Body of pancreas (tissue), 4 donors: ENCODE results near the gene CYS1. TPM values are rescaled to one million over a fixed set of nuclear protein-coding genes. Genes with fewer than 3 reads are reported as not detected.

ENCODE experiments used
- ATAC-seq: fragments of 150-250 bp; one replicate; pipeline ENCODE4 v1.9.1; 2016
- DNase-seq, 4 donors: peaks; one replicate each; pipeline ENCODE4 v3.0.0-alpha.2; 2019
- H3K27ac ChIP-seq, 4 donors: fragments of 200-600 bp; sonication (generic); 1 replicate in 3 of 4; 2 replicates in 1 of 4; pipeline versions ENCODE4 v1.5.1 to v1.6.1; 2016 to 2019; ENCODE audit warnings: mild to moderate bottlenecking in 1 of 4, mixed read lengths in 1 of 4, moderate library complexity in 1 of 4
- H3K27me3 ChIP-seq, 2 donors: fragments of 200-600 bp; sonication (generic); one replicate each; pipeline ENCODE4 v1.6.0; 2016; ENCODE audit warnings: mild to moderate bottlenecking in 1 of 2
- H3K36me3 ChIP-seq, 2 donors: fragments of 200-600 bp; sonication (generic); replicated peaks in 1 of 2; 2 replicates each; pipeline ENCODE4 v1.5.1; 2016; ENCODE audit warnings: low read depth in 2 of 2; ENCODE audit not compliant: insufficient read depth in 1 of 2
- H3K4me1 ChIP-seq: fragments of 200-600 bp; sonication (generic); one replicate; pipeline ENCODE4 v1.6.0; 2016
- H3K4me3 ChIP-seq, 2 donors: fragments of 200-600 bp; sonication (generic); 1 replicate in 1 of 2; 2 replicates in 1 of 2; pipeline ENCODE4 v1.5.1; 2016 to 2019
- H3K9me3 ChIP-seq, 3 donors: fragments of 200-600 bp; sonication (generic); 1 replicate in 2 of 3; 2 replicates in 1 of 3; pipeline ENCODE4 v1.5.1; 2016
- POLR2A ChIP-seq, 3 donors: fragments of 450-650 bp; IDR thresholded peaks; one replicate each; pipeline ENCODE4 v1.6.1; 2016; ENCODE audit warnings: antibody characterized with exemption in 3 of 3, mild to moderate bottlenecking in 2 of 3
- WGBS, 2 donors: methylation state at CpG; one replicate each; pipeline ENCODE4 v1.1.5; 2017; 5-methylcytosine and 5-hydroxymethylcytosine counted together
- intact Hi-C: fragments of 100-400 bp; cut with DNase I; formaldehyde crosslinking; loops from one replicate; pipeline ENCODE4 v1.15.1; 2023
- small RNA-seq: library from RNA; depleted of rRNA; stranded (forward); fragments of <200 nt; gene quantifications from one replicate; pipeline ENCODE3, GENCODE V24; 2016
- total RNA-seq, 2 donors: library from RNA; depleted of rRNA; stranded (reverse); fragments of >200 nt; gene quantifications; one replicate each; pipeline ENCODE4 v1.1.0, GENCODE V29; 2016
- TF ChIP-seq, protein P1 (sequence below), 7 experiments: fragments of 450-650 bp in 4 of 7; fragments of 200-600 bp in 3 of 7; sonication (generic) in 3 of 7; IDR thresholded peaks; one replicate each; pipeline ENCODE4 v1.5.1; 2016 to 2019; ENCODE audit warnings: antibody characterized with exemption in 7 of 7

Gene CYS1
- total RNA-seq, 2 donors from 2014 or later: 30.4 to 36.6 TPM

DNA sequence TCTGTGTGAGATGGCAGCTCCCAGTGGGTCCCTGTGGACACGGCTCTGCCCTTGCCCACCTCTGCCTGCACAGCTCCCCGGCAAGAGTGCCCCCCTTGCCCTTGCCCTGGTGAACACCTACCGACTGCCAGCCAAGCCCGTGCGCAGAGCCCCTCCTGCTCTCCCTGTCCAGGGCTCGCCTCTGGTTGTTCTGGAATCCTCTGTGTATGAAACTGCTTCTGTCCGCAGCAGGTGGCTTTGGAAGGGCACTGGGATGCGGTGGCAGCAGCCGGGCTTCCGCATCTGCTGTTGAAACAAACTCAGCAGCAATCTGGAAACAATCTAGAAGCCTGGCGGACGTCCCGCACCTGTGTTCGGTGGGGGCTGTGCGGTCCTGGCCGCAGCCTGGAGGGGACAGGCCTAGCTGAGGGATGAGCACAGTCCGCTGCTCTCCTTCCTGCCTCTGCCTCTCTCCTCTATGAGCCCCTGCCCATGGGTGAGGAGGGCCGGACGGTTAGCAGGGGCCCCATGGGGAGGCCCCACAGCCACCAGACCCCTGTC lies 70.9 kb downstream of the CYS1 start:
- H3K27me3 ChIP-seq: no peaks in the 10 kb centered on the region
- DNase-seq (peak; percentile 37 to 67 (median 48)), ATAC-seq (peak; percentile 1)
- TF ChIP-seq POLR2A (IDR thresholded peaks at IDR 0.05): no peak
- TF ChIP-seq, protein P1, sequence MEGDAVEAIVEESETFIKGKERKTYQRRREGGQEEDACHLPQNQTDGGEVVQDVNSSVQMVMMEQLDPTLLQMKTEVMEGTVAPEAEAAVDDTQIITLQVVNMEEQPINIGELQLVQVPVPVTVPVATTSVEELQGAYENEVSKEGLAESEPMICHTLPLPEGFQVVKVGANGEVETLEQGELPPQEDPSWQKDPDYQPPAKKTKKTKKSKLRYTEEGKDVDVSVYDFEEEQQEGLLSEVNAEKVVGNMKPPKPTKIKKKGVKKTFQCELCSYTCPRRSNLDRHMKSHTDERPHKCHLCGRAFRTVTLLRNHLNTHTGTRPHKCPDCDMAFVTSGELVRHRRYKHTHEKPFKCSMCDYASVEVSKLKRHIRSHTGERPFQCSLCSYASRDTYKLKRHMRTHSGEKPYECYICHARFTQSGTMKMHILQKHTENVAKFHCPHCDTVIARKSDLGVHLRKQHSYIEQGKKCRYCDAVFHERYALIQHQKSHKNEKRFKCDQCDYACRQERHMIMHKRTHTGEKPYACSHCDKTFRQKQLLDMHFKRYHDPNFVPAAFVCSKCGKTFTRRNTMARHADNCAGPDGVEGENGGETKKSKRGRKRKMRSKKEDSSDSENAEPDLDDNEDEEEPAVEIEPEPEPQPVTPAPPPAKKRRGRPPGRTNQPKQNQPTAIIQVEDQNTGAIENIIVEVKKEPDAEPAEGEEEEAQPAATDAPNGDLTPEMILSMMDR (IDR thresholded peaks at IDR 0.05): no peak
- intact Hi-C loops: no loop called here
- peak overlapping the region; percentile 85 to 97 (median 92) for H3K27ac ChIP-seq
- no peaks in the 10 kb centered on the region for H3K36me3 ChIP-seq
- no peaks in the 10 kb centered on the region for H3K9me3 ChIP-seq
- peaks cover 68% of the 10 kb centered on the region for H3K4me1 ChIP-seq
- H3K4me3 ChIP-seq: no peak overlapping the region
- WGBS, 2 donors: 58% methylated on average over 19 of the region's 19 CpGs; no CpG with 5 or more reads in 1 of the 2 donors

DNA sequence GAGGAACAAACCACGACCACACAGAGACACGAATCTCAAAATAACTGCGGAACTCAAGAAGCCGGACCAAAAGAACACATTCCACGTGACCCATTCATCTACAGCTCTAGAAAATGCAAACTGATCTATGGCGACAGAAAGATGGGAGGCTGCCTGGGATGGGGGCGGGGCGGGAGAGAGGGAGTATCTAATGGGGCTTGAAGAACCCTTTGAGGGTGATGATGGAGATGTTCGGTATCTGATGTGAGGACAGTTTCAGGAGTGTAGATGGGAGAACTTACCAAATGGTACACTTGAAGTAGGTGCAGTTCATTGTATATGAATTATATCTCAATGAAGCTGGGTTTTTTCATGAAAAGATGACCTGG lies 71.4 kb downstream of the CYS1 start:
- DNase-seq (no peak), ATAC-seq (no peak)
- Histone ChIP-seq H3K27me3 (no peaks in the 10 kb centered on the region), H3K4me1 (peaks cover 73% of the 10 kb centered on the region), H3K9me3 (no peaks in the 10 kb centered on the region), H3K4me3 (no peak overlapping the region), H3K27ac (peak overlapping the region in 3 of 4 donors; percentile 85 to 97 (median 93)), H3K36me3 (no peaks in the 10 kb centered on the region)
- no peak for TF ChIP-seq POLR2A (IDR thresholded peaks at IDR 0.05)
- TF ChIP-seq, protein P1 (IDR thresholded peaks at IDR 0.05): no peak
- WGBS, 2 donors: 89% methylated on average over 9 of the region's 9 CpGs
- intact Hi-C loops: no loop called here

DNA sequence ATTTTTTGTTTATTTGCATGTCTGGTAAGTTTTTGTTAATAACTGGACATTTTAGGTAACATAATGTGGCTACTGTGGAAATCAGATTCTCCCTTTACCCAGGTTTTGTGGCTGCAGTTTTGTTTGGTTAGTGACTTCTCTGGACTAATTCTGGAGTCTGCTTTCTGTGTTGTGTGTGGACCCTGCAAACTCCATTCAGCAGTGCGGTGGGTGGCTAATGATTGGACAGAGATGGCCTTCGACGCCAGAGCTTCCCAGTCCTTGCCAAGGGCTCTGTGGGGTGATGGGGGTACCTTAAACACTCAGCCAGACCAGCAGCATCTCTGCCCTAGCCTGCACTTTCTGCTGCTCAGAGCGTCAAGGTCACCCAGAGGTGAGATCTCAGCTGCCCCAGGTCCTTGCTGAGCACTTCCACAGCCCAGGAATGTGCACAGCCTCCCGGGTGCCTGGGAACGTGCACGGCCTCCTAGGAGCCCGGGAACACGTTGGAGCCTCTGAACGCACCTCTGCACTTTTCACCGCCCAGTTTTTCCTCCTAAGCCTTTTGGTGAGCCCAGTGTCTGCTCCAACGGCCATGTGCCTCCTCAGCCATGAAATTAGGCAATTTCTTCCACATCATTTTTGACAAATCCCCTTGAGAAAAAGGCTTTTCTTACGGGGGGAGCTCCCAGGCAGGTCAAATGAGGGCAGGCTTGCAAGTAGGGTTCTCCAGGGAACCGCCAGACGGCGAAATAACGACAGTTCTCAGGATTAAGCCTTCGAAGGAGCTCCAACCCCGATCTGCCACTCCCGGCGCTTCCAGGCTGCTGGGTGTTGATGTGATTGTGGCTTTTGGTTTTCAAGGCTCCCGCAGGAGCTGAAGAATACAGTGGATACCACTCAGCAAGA lies 72.0 kb downstream of the CYS1 start:
- Histone ChIP-seq H3K4me1 (peaks cover 74% of the 10 kb centered on the region), H3K9me3 (no peaks in the 10 kb centered on the region), H3K27me3 (no peaks in the 10 kb centered on the region), H3K4me3 (no peak overlapping the region), H3K36me3 (no peaks in the 10 kb centered on the region), H3K27ac (peak overlapping the region in 3 of 4 donors; percentile 85 to 97 (median 93))
- intact Hi-C loops: no loop called here
- DNase-seq: peak in 1 of 4 donors; percentile 25
- TF ChIP-seq, protein P1 (IDR thresholded peaks at IDR 0.05): no peak
- TF ChIP-seq POLR2A (IDR thresholded peaks at IDR 0.05): no peak
- 70 to 76% methylated on average over 21 to 22 of the region's 22 CpGs for WGBS, 2 donors
- no peak for ATAC-seq

DNA sequence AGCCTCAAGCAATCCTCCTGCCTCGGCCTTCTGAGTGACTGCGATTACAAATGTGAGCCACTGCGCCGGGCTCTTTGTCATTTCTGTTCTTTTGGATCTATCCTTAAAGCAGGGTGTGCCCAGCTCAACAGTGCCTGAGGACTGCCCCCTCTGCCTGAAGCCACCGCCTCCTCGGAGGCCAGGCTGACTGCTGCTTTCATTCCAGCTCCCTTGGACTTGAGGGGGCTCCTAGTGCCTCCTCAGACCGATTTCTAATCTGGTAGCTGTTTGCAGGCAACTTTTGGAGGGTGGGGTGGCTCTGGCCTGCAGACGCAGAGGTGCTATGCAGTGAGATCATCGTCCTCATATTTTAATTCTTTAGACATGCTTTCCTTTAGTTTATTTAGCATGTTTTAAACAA lies 72.8 kb downstream of the CYS1 start:
- TF ChIP-seq POLR2A (IDR thresholded peaks at IDR 0.05): no peak
- TF ChIP-seq, protein P1 (IDR thresholded peaks at IDR 0.05): no peak
- Histone ChIP-seq H3K4me3 (no peak overlapping the region), H3K27ac (peak overlapping the region in 3 of 4 donors; percentile 36 to 97 (median 80)), H3K4me1 (peaks cover 79% of the 10 kb centered on the region), H3K36me3 (no peaks in the 10 kb centered on the region), H3K27me3 (no peaks in the 10 kb centered on the region), H3K9me3 (no peaks in the 10 kb centered on the region)
- ATAC-seq: no peak
- DNase-seq: peak in 1 of 4 donors; percentile 36
- intact Hi-C loops: no loop called here
- WGBS, 2 donors: 82% methylated on average over 9 of the region's 9 CpGs

Small RNA genes lying within 50 kb of the gene (small RNA-seq; reads per million reads assigned to genes)
- not detected for gene RF00568

Other genes starting within 250 kb of the CYS1 start
- 10 to 100 TPM; 12.9 to 19.5 TPM for gene TAF1B, start 236.9 kb downstream of the CYS1 start, total RNA-seq
- 1 to 10 TPM; 2.0 to 4.2 TPM for gene GRHL1, start 128.7 kb downstream of the CYS1 start, total RNA-seq
- gene KLF11, start 36.9 kb downstream of the CYS1 start, total RNA-seq: 10 to 100 TPM; 25.7 to 32.6 TPM
- not detected for gene RRM2, start 42.3 kb upstream of the CYS1 start, total RNA-seq
- gene HPCAL1, start 222.5 kb upstream of the CYS1 start, total RNA-seq: 10 to 100 TPM; 41.0 to 66.3 TPM